OCI-LY3 (cell line): Measurements from ENCODE around the gene IRF1.

Experiments
- EZH2phosphoT487 ChIP-seq: fragments of 200-600 bp; shearing (Covaris generic); IDR thresholded peaks from 2 replicates; pipeline ENCODE4 v1.6.1; 2018; ENCODE audit warnings: antibody characterized with exemption, mixed run types, low read depth
- TF ChIP-seq, protein P1 (sequence below): fragments of 200-600, 300-600 bp; sonication (generic); IDR thresholded peaks from 2 replicates; pipeline ENCODE4 v1.5.1; 2014; ENCODE audit warnings: antibody characterized with exemption, low read length, low read depth

DNA sequence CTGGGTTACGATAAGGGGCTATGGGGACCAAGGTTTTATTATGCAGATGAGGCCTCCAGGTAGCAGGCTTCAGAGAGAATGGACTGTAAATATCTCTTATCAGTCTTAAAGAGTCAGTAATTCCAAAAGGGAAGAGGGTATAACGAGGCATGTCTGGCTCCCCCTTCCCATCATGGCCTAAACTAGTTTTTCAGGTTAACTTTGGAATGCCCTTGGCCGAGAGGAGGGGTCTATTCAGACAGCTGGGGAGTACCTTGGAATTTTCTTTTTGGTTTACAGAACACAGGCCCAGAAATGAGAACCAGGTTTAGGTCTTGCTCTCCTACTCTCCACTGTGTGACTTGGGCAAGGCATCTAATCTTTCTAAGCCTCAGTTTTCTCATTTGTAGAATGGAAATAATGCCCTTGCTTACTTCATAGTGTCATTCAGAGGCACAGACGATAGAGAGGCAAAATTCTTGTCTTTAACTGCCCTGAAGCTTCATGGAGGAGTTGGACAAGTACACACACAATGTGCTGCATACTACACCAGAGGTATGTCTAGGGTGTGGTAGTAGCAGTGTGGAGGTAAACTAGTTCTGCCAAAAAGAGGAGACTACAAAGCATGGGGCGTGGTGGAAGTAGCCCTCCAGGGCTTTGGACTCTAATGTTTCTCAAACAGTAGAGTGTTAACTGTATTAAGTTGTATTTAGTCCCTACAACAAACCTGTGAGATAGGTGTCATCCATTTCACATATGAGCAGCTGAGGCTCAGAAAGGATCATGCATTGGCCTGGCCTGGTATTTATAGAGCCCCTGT lies 45.5 kb downstream of the IRF1 start:
- no peak for TF ChIP-seq EZH2phosphoT487
- TF ChIP-seq, protein P1, sequence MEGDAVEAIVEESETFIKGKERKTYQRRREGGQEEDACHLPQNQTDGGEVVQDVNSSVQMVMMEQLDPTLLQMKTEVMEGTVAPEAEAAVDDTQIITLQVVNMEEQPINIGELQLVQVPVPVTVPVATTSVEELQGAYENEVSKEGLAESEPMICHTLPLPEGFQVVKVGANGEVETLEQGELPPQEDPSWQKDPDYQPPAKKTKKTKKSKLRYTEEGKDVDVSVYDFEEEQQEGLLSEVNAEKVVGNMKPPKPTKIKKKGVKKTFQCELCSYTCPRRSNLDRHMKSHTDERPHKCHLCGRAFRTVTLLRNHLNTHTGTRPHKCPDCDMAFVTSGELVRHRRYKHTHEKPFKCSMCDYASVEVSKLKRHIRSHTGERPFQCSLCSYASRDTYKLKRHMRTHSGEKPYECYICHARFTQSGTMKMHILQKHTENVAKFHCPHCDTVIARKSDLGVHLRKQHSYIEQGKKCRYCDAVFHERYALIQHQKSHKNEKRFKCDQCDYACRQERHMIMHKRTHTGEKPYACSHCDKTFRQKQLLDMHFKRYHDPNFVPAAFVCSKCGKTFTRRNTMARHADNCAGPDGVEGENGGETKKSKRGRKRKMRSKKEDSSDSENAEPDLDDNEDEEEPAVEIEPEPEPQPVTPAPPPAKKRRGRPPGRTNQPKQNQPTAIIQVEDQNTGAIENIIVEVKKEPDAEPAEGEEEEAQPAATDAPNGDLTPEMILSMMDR: no peak
